IMR-90 (cell line): ENCODE results near the gene C10orf90.

Experiments
- CTCF ChIP-seq: conservative IDR thresholded peaks from 2 replicates; pipeline ENCODE4 v1.5.1; 2012; ENCODE audit warnings: mild to moderate bottlenecking, low read depth, low read length, improper control_type of control experiment
- ELK1 ChIP-seq: fragments of 150-350 bp; IDR thresholded peaks from 2 replicates; pipeline ENCODE4 v1.6.1; 2016; ENCODE audit warnings: low read depth, mild to moderate bottlenecking, low read length, moderate library complexity, borderline replicate concordance
- FOS ChIP-seq: fragments of 150-350 bp; IDR thresholded peaks from 2 replicates; pipeline ENCODE4 v1.6.1; 2016; ENCODE audit warnings: low read depth, low read length
- MAZ ChIP-seq: IDR thresholded peaks from 2 replicates; pipeline ENCODE4 v1.6.1; 2012; ENCODE audit warnings: low read depth, mild to moderate bottlenecking, low read length, improper control_type of control experiment, moderate library complexity, borderline replicate concordance
- MXI1 ChIP-seq: IDR thresholded peaks from 2 replicates; pipeline ENCODE4 v1.6.1; 2012; ENCODE audit warnings: low read depth, mild to moderate bottlenecking, low read length, moderate library complexity, borderline replicate concordance
- POLR2A ChIP-seq: IDR thresholded peaks from 2 replicates; pipeline ENCODE4 v1.6.1; 2012; ENCODE audit warnings: mild to moderate bottlenecking, low read depth, low read length

- no peak for TF ChIP-seq CTCF
- no peak for TF ChIP-seq FOS
- no peak for TF ChIP-seq MAZ
- no peak for TF ChIP-seq POLR2A
- no peak for TF ChIP-seq ELK1
- no peak for TF ChIP-seq MXI1
Measured at GRCh38 chr10:126684171-126684745, 13.8 kb upstream of the C10orf90 start.
